SK-N-SH (cell line): ENCODE results near the gene ROBO1. TPM values are rescaled to one million over a fixed set of nuclear protein-coding genes. Genes with fewer than 3 reads are reported as not detected.

Source experiments
- CTCF ChIA-PET: fragments of 300-600, 350-600 bp; formaldehyde crosslinking; extraction: SDS; loops from one replicate; lab custom pipeline; 2021; lab: Yijun Ruan, JAX
- POLR2A ChIA-PET: fragments of 350-600 bp; sonication (Branson Sonifier 250); formaldehyde crosslinking; extraction: SDS; loops from one replicate; lab custom pipeline; 2020; ENCODE audit warnings: antibody characterized with exemption, inconsistent platforms; lab: Yijun Ruan, JAX
- DNase-seq: peaks from one replicate; pipeline ENCODE4 v3.0.0; 2012
- H2AFZ ChIP-seq: fragments of 200-600 bp; sonication (generic); 2 replicates; pipeline ENCODE4 v1.8.1; 2016; ENCODE audit warnings: antibody characterized with exemption, mild to moderate bottlenecking, low read depth
- H3F3A ChIP-seq: fragments of 200-600 bp; sonication (generic); replicated peaks from 2 replicates; pipeline ENCODE3; 2016; ENCODE audit warnings: antibody characterized with exemption, mild to moderate bottlenecking; ENCODE audit not compliant: insufficient read depth
- H3K27ac ChIP-seq, 2 experiments: fragments of 200-500 bp in 1 of 2; fragments of 200-600 bp in 1 of 2; sonication (Bioruptor generic) in 1 of 2; sonication (generic), shearing (Covaris generic) in 1 of 2; 2 replicates each; pipeline versions ENCODE4 v1.5.1 to v1.6.1; 2014 to 2016; ENCODE audit warnings: low read depth in 2 of 2, inconsistent platforms in 1 of 2, low read length in 1 of 2, mild to moderate bottlenecking in 1 of 2, mixed read lengths in 1 of 2
- H3K27me3 ChIP-seq: fragments of 200-600 bp; sonication (generic), shearing (Covaris generic); 2 replicates; pipeline ENCODE4 v1.6.1; 2016; ENCODE audit warnings: mixed run types; ENCODE audit not compliant: insufficient read depth
- H3K36me3 ChIP-seq, 2 experiments: fragments of 200-500 bp in 1 of 2; fragments of 200-600 bp in 1 of 2; sonication (Bioruptor generic) in 1 of 2; sonication (generic) in 1 of 2; replicated peaks in 1 of 2; 2 replicates each; pipeline versions ENCODE3 to v1.5.1; 2014 to 2016; ENCODE audit warnings: low read length in 1 of 2, mild to moderate bottlenecking in 1 of 2; ENCODE audit not compliant: insufficient read depth in 2 of 2, control insufficient read depth in 1 of 2
- H3K4me1 ChIP-seq, 2 experiments: fragments of 200-500 bp in 1 of 2; fragments of 200-600 bp in 1 of 2; sonication (Bioruptor generic) in 1 of 2; sonication (generic), shearing (Covaris generic) in 1 of 2; 2 replicates each; pipeline versions ENCODE4 v1.5.1 to v1.6.1; 2014 to 2016; ENCODE audit warnings: low read depth in 1 of 2, low read length in 1 of 2, mixed run types in 1 of 2; ENCODE audit not compliant: insufficient read depth in 2 of 2, control insufficient read depth in 1 of 2
- H3K4me2 ChIP-seq: fragments of 200-600 bp; sonication (generic), shearing (Covaris generic); 2 replicates; pipeline ENCODE4 v1.6.1; 2017; ENCODE audit warnings: mixed run types
- H3K4me3 ChIP-seq, 2 experiments: fragments of 200-500 bp in 1 of 2; fragments of 200-600 bp in 1 of 2; sonication (Bioruptor generic) in 1 of 2; sonication (generic), shearing (Covaris generic) in 1 of 2; 2 replicates each; pipeline versions ENCODE4 v1.5.1 to v1.8.1; 2014 to 2016; ENCODE audit warnings: low read depth in 2 of 2, inconsistent platforms in 1 of 2, low read length in 1 of 2, mild to moderate bottlenecking in 1 of 2, mixed read lengths in 1 of 2, moderate library complexity in 1 of 2
- H3K79me2 ChIP-seq: fragments of 200-600 bp; sonication (generic); 2 replicates; pipeline ENCODE4 v1.8.1; 2017; ENCODE audit warnings: mild to moderate bottlenecking; ENCODE audit not compliant: insufficient read depth
- H3K9ac ChIP-seq: fragments of 200-600 bp; sonication (generic); 2 replicates; pipeline ENCODE4 v1.6.1; 2017; ENCODE audit warnings: mixed run types
- H3K9me2 ChIP-seq: fragments of 200-600 bp; sonication (generic); 2 replicates; pipeline ENCODE4 v1.6.1; 2017; ENCODE audit warnings: mixed run types
- H3K9me3 ChIP-seq: fragments of 200-600 bp; sonication (generic); 2 replicates; pipeline ENCODE4 v1.6.1; 2017; ENCODE audit warnings: mixed run types, mild to moderate bottlenecking, moderate library complexity
- H4K20me1 ChIP-seq: fragments of 200-600 bp; sonication (generic); 2 replicates; pipeline ENCODE4 v1.6.1; 2017; ENCODE audit warnings: mild to moderate bottlenecking, mixed run types; ENCODE audit not compliant: insufficient read depth
- ELF1 ChIP-seq: IDR thresholded peaks from 2 replicates; pipeline ENCODE4 v1.4.0; 2012
- EP300 ChIP-seq, 2 experiments: IDR thresholded peaks; 2 replicates each; pipeline versions ENCODE4 v1.4.0 to v1.6.1; 2012; ENCODE audit warnings: borderline replicate concordance in 1 of 2, low read depth in 1 of 2, low read length in 1 of 2
- FOSL2 ChIP-seq: IDR thresholded peaks from 2 replicates; pipeline ENCODE4 v1.4.0; 2012; ENCODE audit warnings: low read depth, mild to moderate bottlenecking, moderate library complexity, borderline replicate concordance
- FOXJ3 ChIP-seq: sonication (generic); formaldehyde crosslinking; IDR thresholded peaks from 2 replicates; pipeline ENCODE4 v1.5.1; 2020; ENCODE audit warnings: mild to moderate bottlenecking, missing genetic modification reagents
- GABPA ChIP-seq: IDR thresholded peaks from 2 replicates; pipeline ENCODE4 v1.4.0; 2012; ENCODE audit warnings: low read depth, mild to moderate bottlenecking
- GATA2 ChIP-seq: sonication (generic); formaldehyde crosslinking; IDR thresholded peaks from 2 replicates; pipeline ENCODE4 v1.5.0; 2020; ENCODE audit warnings: mild to moderate bottlenecking, missing genetic modification reagents
- IRF3 ChIP-seq: fragments of 150-350 bp; IDR thresholded peaks from 2 replicates; pipeline ENCODE4 v1.6.1; 2016; ENCODE audit warnings: mild to moderate bottlenecking, low read depth, low read length
- JUND ChIP-seq: IDR thresholded peaks from 2 replicates; pipeline ENCODE4 v1.4.0; 2012
- MAX ChIP-seq: IDR thresholded peaks from 2 replicates; pipeline ENCODE4 v1.4.0; 2012; ENCODE audit warnings: low read depth
- NRF1 ChIP-seq: IDR thresholded peaks from 2 replicates; pipeline ENCODE4 v1.6.1; 2012; ENCODE audit warnings: low read depth, mild to moderate bottlenecking, low read length
- RAD21 ChIP-seq: IDR thresholded peaks from 2 replicates; pipeline ENCODE4 v1.6.1; 2012; ENCODE audit warnings: mild to moderate bottlenecking, low read length
- RCOR1 ChIP-seq: fragments of 150-350 bp; IDR thresholded peaks from 2 replicates; pipeline ENCODE4 v1.6.1; 2017; ENCODE audit warnings: antibody characterized with exemption, low read length
- REST ChIP-seq: IDR thresholded peaks from 2 replicates; pipeline ENCODE4 v1.6.1; 2012; ENCODE audit warnings: mild to moderate bottlenecking, low read depth, low read length, moderate library complexity
- TAF1 ChIP-seq: IDR thresholded peaks from 2 replicates; pipeline ENCODE4 v1.6.1; 2012; ENCODE audit warnings: low read depth, mild to moderate bottlenecking, low read length, moderate library complexity, borderline replicate concordance
- TEAD4 ChIP-seq: IDR thresholded peaks from 2 replicates; pipeline ENCODE4 v1.4.0; 2012; ENCODE audit warnings: mild to moderate bottlenecking, borderline replicate concordance; ENCODE audit not compliant: insufficient read depth
- WGBS: methylation state at CpG from one replicate; pipeline ENCODE4 v1.1.6; 2017; ENCODE audit warnings: low lambda C conversion rate; 5-methylcytosine and 5-hydroxymethylcytosine counted together
- polyA plus RNA-seq, 3 experiments: library from polyadenylated mRNA; depleted of rRNA; stranded (reverse); fragments of >200 nt; gene quantifications; 2 replicates each; pipeline ENCODE4 v1.2.3, GENCODE V29; 2012

ROBO1 gene
- polyA plus RNA-seq, 1 of the 3 experiments (the other 2 are of a cell fraction) = 22.7 TPM

GRCh38 chr3:79255702-79256101 lies 512.1 kb downstream of the ROBO1 start:
- H3K36me3 ChIP-seq = no peaks in the 10 kb centered on the region

More at GRCh38 chr3:79255702-79256101, 512.1 kb downstream of the ROBO1 start:
- TF ChIP-seq IRF3 = no peak
- no peak for TF ChIP-seq RCOR1
- no peak for TF ChIP-seq RAD21
- TF ChIP-seq NRF1 = no peak
- no peak for TF ChIP-seq REST
- TF ChIP-seq FOXJ3 = no peak
- no peak for TF ChIP-seq EP300 (IDR thresholded peaks at IDR 0.05; ENCODE audit: borderline replicate concordance in 1 of 2, low read depth in 1 of 2, low read length in 1 of 2)
- no peak for TF ChIP-seq FOSL2
- TF ChIP-seq MAX = no peak
- TF ChIP-seq TAF1 = no peak
- TF ChIP-seq TEAD4 = no peak
- no peak for TF ChIP-seq JUND
- TF ChIP-seq GATA2 (CRISPR knock-in tag) = no peak
- no peak for TF ChIP-seq GABPA
- no peak for TF ChIP-seq ELF1
- Histone ChIP-seq H3K79me2 (no peaks in the 10 kb centered on the region), H3K4me2 (no peak overlapping the region), H3K9me3 (no peaks in the 10 kb centered on the region), H3K27me3 (no peaks in the 10 kb centered on the region), H3K4me1 (no peaks in the 10 kb centered on the region), H3F3A (no peaks in the 10 kb centered on the region), H2AFZ (no peak overlapping the region), H3K27ac (no peak overlapping the region), H3K4me3 (no peak overlapping the region), H3K9ac (no peak overlapping the region), H4K20me1 (no peaks in the 10 kb centered on the region), H3K9me2 (no peaks in the 10 kb centered on the region)
- POLR2A ChIA-PET = no interaction called here
- CTCF ChIA-PET = no interaction called here
- WGBS = 85% methylated on average over 2 of the region's 2 CpGs
- no peak for DNase-seq
